ENCODE results near the gene ATG101. TPM values are rescaled to one million over a fixed set of nuclear protein-coding genes. Genes with fewer than 3 reads are reported as not detected.

The ATG101 gene
- total RNA-seq, 1 donor from 2014 or later = 34.4 TPM

- peaks cover 3 to 9% (median 8%) of the 10 kb centered on the region in 3 donors for H3K27me3 ChIP-seq (ENCODE audit: control insufficient read depth in 3 of 3, insufficient read depth in 3 of 3, low read length in 3 of 3)
- no peak overlapping the region for H3K27ac ChIP-seq (ENCODE audit: low read depth, low read length)
- no peak overlapping the region for H3K9ac ChIP-seq (ENCODE audit: low read depth in 1 of 3, low read length in 3 of 3)
- peaks cover 8 to 19% (median 12%) of the 10 kb centered on the region in 3 donors for H3K4me1 ChIP-seq (ENCODE audit: control insufficient read depth in 3 of 3, insufficient read depth in 3 of 3, low read length in 3 of 3)
- H3K4me3 ChIP-seq (ENCODE audit: low read length in 3 of 3) = no peak overlapping the region
- no peaks in the 10 kb centered on the region for H3K9me3 ChIP-seq (ENCODE audit: control insufficient read depth in 3 of 3, low read length in 3 of 3)
- no peaks in the 10 kb centered on the region for H3K36me3 ChIP-seq (ENCODE audit: control insufficient read depth in 3 of 3, insufficient read depth in 3 of 3, low read length in 3 of 3)
These were observed 52.2 kb downstream of the ATG101 start for GRCh38 chr12:52121824-52122539.

DNA sequence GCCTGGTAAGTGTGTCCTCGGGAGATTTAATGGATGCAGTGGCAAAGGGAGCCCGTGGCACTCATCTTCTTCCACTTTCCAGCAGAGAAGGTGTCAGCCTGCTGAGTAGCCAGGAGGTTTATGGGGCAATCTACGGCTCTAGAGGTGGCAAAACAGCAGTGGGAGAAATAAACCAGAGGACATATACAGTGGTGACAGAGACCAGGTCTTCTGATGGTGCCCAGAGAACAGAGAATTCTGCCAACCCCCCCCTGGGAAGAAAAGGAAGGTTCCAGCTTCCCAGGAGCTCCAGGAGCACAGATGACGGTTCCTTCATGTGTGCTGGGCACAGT is 52.7 kb downstream of the ATG101 start:
- Histone ChIP-seq H3K9me3 (ENCODE audit: control insufficient read depth in 3 of 3, low read length in 3 of 3) (no peaks in the 10 kb centered on the region), H3K36me3 (ENCODE audit: control insufficient read depth in 3 of 3, insufficient read depth in 3 of 3, low read length in 3 of 3) (no peaks in the 10 kb centered on the region), H3K27ac (ENCODE audit: low read depth, low read length) (no peak overlapping the region), H3K9ac (ENCODE audit: low read depth in 1 of 3, low read length in 3 of 3) (no peak overlapping the region), H3K27me3 (ENCODE audit: control insufficient read depth in 3 of 3, insufficient read depth in 3 of 3, low read length in 3 of 3) (peaks cover 3 to 9% (median 7%) of the 10 kb centered on the region in 3 donors), H3K4me3 (ENCODE audit: low read length in 3 of 3) (no peak overlapping the region), H3K4me1 (ENCODE audit: control insufficient read depth in 3 of 3, insufficient read depth in 3 of 3, low read length in 3 of 3) (peaks cover 8 to 22% (median 17%) of the 10 kb centered on the region in 3 donors)

DNA sequence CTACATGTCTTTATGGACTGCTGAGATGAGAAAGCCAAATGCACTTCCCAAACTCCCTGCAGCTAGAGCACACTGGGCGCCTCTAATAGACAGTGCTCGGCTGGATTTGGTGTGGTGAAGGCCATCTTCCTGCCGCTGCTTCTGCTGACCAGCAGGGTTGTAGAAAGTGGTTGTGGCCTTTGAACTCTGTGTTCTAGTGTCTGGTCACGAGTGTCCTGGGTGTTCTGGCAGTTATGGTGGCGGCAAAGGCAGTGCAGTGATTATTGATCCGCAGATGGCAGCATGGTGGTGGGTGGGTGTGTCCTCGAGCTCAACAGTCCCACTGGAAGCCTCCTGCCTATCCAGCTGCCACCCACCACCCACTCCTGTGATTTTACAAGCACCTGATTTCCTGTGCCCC is 53.1 kb downstream of the ATG101 start:
- H3K4me1 ChIP-seq (ENCODE audit: control insufficient read depth in 3 of 3, insufficient read depth in 3 of 3, low read length in 3 of 3) = peaks cover 8 to 22% (median 19%) of the 10 kb centered on the region in 3 donors
- H3K27me3 ChIP-seq (ENCODE audit: control insufficient read depth in 3 of 3, insufficient read depth in 3 of 3, low read length in 3 of 3) = peaks cover 3 to 7% (median 7%) of the 10 kb centered on the region in 3 donors
- H3K4me3 ChIP-seq (ENCODE audit: low read length in 3 of 3) = no peak overlapping the region
- no peaks in the 10 kb centered on the region for H3K9me3 ChIP-seq (ENCODE audit: control insufficient read depth in 3 of 3, low read length in 3 of 3)
- no peak overlapping the region for H3K9ac ChIP-seq (ENCODE audit: low read depth in 1 of 3, low read length in 3 of 3)
- no peaks in the 10 kb centered on the region for H3K36me3 ChIP-seq (ENCODE audit: control insufficient read depth in 3 of 3, insufficient read depth in 3 of 3, low read length in 3 of 3)
- H3K27ac ChIP-seq (ENCODE audit: low read depth, low read length) = no peak overlapping the region

DNA sequence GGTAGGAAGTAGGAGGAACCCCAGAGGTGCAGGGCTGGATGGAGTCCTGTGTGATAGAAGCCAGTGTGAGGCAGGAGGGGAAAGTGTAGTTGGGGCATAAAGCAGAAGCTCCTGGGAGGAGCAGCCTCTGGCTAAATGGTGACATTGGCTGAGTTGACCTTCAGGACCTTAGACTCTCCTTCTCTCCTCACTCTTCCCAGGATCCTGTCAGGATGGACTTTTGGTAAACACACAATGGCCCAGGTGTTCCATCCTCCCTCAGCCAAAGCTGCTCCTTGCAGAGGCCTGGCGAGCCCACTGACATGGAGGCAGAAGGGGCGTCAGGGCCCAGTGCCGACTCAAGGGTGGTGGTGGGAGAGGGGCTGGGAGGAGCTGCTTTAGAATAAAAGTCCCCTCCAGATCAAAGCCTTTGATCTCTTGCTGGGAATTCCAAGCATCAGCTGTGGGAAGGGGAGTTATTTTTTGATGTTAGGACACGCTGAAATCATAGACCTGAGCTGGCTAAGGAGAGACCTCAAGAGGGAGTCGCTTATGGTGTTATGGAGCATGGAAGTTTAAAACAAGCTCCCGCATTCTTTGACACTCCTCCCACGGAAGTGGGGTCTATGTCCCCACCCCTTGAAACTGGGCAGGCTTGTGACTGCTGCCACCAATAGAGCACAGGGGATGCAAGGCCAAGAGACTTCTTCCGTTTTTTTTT is 53.9 kb downstream of the ATG101 start:
- H3K27me3 ChIP-seq (ENCODE audit: control insufficient read depth in 3 of 3, insufficient read depth in 3 of 3, low read length in 3 of 3) = peaks cover 3 to 7% (median 7%) of the 10 kb centered on the region in 3 donors
- H3K36me3 ChIP-seq (ENCODE audit: control insufficient read depth in 3 of 3, insufficient read depth in 3 of 3, low read length in 3 of 3) = no peaks in the 10 kb centered on the region
- peaks cover 8 to 24% (median 19%) of the 10 kb centered on the region in 3 donors for H3K4me1 ChIP-seq (ENCODE audit: control insufficient read depth in 3 of 3, insufficient read depth in 3 of 3, low read length in 3 of 3)
- H3K9me3 ChIP-seq (ENCODE audit: control insufficient read depth in 3 of 3, low read length in 3 of 3) = no peaks in the 10 kb centered on the region
- no peak overlapping the region for H3K27ac ChIP-seq (ENCODE audit: low read depth, low read length)
- no peak overlapping the region for H3K4me3 ChIP-seq (ENCODE audit: low read length in 3 of 3)
- no peak overlapping the region for H3K9ac ChIP-seq (ENCODE audit: low read depth in 1 of 3, low read length in 3 of 3)

GRCh38 chr12:52125476-52125900 is 55.7 kb downstream of the ATG101 start:
- Histone ChIP-seq H3K27me3 (ENCODE audit: control insufficient read depth in 3 of 3, insufficient read depth in 3 of 3, low read length in 3 of 3) (peaks cover 3 to 7% (median 7%) of the 10 kb centered on the region in 3 donors), H3K36me3 (ENCODE audit: control insufficient read depth in 3 of 3, insufficient read depth in 3 of 3, low read length in 3 of 3) (no peaks in the 10 kb centered on the region), H3K4me3 (ENCODE audit: low read length in 3 of 3) (no peak overlapping the region), H3K27ac (ENCODE audit: low read depth, low read length) (no peak overlapping the region), H3K9ac (ENCODE audit: low read depth in 1 of 3, low read length in 3 of 3) (no peak overlapping the region), H3K9me3 (ENCODE audit: control insufficient read depth in 3 of 3, low read length in 3 of 3) (no peaks in the 10 kb centered on the region), H3K4me1 (ENCODE audit: control insufficient read depth in 3 of 3, insufficient read depth in 3 of 3, low read length in 3 of 3) (peaks cover 8 to 22% (median 19%) of the 10 kb centered on the region in 3 donors)

- Histone ChIP-seq H3K4me1 (ENCODE audit: control insufficient read depth in 3 of 3, insufficient read depth in 3 of 3, low read length in 3 of 3) (peaks cover 8 to 22% (median 19%) of the 10 kb centered on the region in 3 donors), H3K27ac (ENCODE audit: low read depth, low read length) (peak overlapping the region; percentile 61), H3K9me3 (ENCODE audit: control insufficient read depth in 3 of 3, low read length in 3 of 3) (no peaks in the 10 kb centered on the region), H3K36me3 (ENCODE audit: control insufficient read depth in 3 of 3, insufficient read depth in 3 of 3, low read length in 3 of 3) (no peaks in the 10 kb centered on the region), H3K4me3 (ENCODE audit: low read length in 3 of 3) (no peak overlapping the region), H3K9ac (ENCODE audit: low read depth in 1 of 3, low read length in 3 of 3) (no peak overlapping the region), H3K27me3 (ENCODE audit: control insufficient read depth in 3 of 3, insufficient read depth in 3 of 3, low read length in 3 of 3) (peaks cover 3 to 7% (median 7%) of the 10 kb centered on the region in 3 donors)
These were observed 56.3 kb downstream of the ATG101 start for GRCh38 chr12:52126050-52126604.

Other genes starting within 250 kb of the ATG101 start
- gene FIGNL2, start 221.3 kb upstream of the ATG101 start, total RNA-seq = 1.0 TPM
- not detected for gene ANKRD33, start 181.9 kb upstream of the ATG101 start, total RNA-seq
- gene ACVRL1, start 162.5 kb upstream of the ATG101 start, total RNA-seq = 56.9 TPM
- 8.4 TPM for gene ACVR1B, start 118.3 kb upstream of the ATG101 start, total RNA-seq
- 9.4 TPM for gene TAMALIN, start 63.0 kb upstream of the ATG101 start, total RNA-seq
- 24.5 TPM for gene NR4A1, start 18.5 kb upstream of the ATG101 start, total RNA-seq
- gene SMIM41, start 9.7 kb downstream of the ATG101 start, total RNA-seq = not detected
- gene KRT80, start 122.0 kb downstream of the ATG101 start, total RNA-seq = 0.52 TPM
- gene KRT7, start 163.3 kb downstream of the ATG101 start, total RNA-seq = not detected
- gene KRT86, start 204.7 kb downstream of the ATG101 start, total RNA-seq = 0.52 TPM
- gene KRT81, start 221.6 kb downstream of the ATG101 start, total RNA-seq = not detected

Data from skeletal muscle tissue (tissue), 4 donors.